Suprapubic skin (tissue), 3 donors: ENCODE measurements around the gene AUTS2.

Source experiments
- CTCF ChIP-seq, 2 donors: fragments of 200-600 bp in 1 of 2; fragments of 450-650 bp in 1 of 2; sonication (generic) in 1 of 2; IDR thresholded peaks; one replicate each; pipeline ENCODE4 v1.5.1; 2016 to 2019; ENCODE audit warnings: antibody characterized with exemption in 2 of 2, mild to moderate bottlenecking in 1 of 2, moderate library complexity in 1 of 2
- EP300 ChIP-seq: sonication (generic); formaldehyde crosslinking; IDR thresholded peaks from one replicate; pipeline ENCODE4 v1.6.1; 2017; ENCODE audit warnings: antibody characterized with exemption
- POLR2A ChIP-seq, 2 donors: fragments of 450-650 bp; IDR thresholded peaks; one replicate each; pipeline ENCODE4 v1.6.1; 2017; ENCODE audit warnings: antibody characterized with exemption in 2 of 2, mild to moderate bottlenecking in 2 of 2, moderate library complexity in 2 of 2

- TF ChIP-seq CTCF (IDR thresholded peaks at IDR 0.05) (no peak), EP300 (no peak), POLR2A (IDR thresholded peaks at IDR 0.05) (peak in 1 of 2 donors; percentile 16)
These were observed 411 bp downstream of the AUTS2 start for GRCh38 chr7:69598487-69599285.
